Ascending aorta (tissue), 2 donors: Measurements from ENCODE around the gene TMEM132D. TPM values are rescaled to one million over a fixed set of nuclear protein-coding genes. Genes with fewer than 3 reads are reported as not detected.

Source experiments
- DNase-seq, 2 donors: peaks; one replicate each; pipeline ENCODE4 v3.0.0-alpha.2; 2019; ENCODE audit warnings: low spot score in 2 of 2
- H3K27ac ChIP-seq, 2 donors: fragments of 200-600 bp; sonication (generic); one replicate each; pipeline ENCODE4 v1.5.1; 2016 to 2017; ENCODE audit warnings: mild to moderate bottlenecking in 1 of 2
- H3K27me3 ChIP-seq: fragments of 200-600 bp; sonication (generic); one replicate; pipeline ENCODE4 v1.5.1; 2017
- H3K36me3 ChIP-seq, 2 donors: fragments of 200-600 bp; sonication (generic); one replicate each; pipeline ENCODE4 v1.5.1; 2016
- H3K4me1 ChIP-seq, 2 donors: fragments of 200-600 bp; sonication (generic); one replicate each; pipeline ENCODE4 v1.5.1; 2016 to 2017; ENCODE audit warnings: mild to moderate bottlenecking in 1 of 2
- H3K4me3 ChIP-seq, 2 donors: fragments of 200-600 bp; sonication (generic); one replicate each; pipeline ENCODE4 v1.5.1; 2016 to 2017; ENCODE audit warnings: mild to moderate bottlenecking in 1 of 2
- H3K9me3 ChIP-seq, 2 donors: fragments of 200-600 bp; sonication (generic); one replicate each; pipeline ENCODE4 v1.5.1; 2016
- CTCF ChIP-seq, 3 experiments: fragments of 200-600 bp in 2 of 3; fragments of 450-650 bp in 1 of 3; sonication (generic) in 2 of 3; IDR thresholded peaks; one replicate each; pipeline ENCODE4 v1.5.1; 2016 to 2019; ENCODE audit warnings: antibody characterized with exemption in 3 of 3, mild to moderate bottlenecking in 1 of 3, moderate library complexity in 1 of 3
- intact Hi-C: fragments of 100-400 bp; cut with DNase I; formaldehyde crosslinking; loops from one replicate; pipeline ENCODE4 v1.15.1; 2023
- total RNA-seq: library from RNA; depleted of rRNA; stranded (reverse); fragments of >200 nt; gene quantifications from one replicate; pipeline ENCODE4 v1.1.0, GENCODE V29; 2016

TMEM132D gene
- total RNA-seq, 1 donor from 2014 or later, result not detected

GRCh38 chr12:129036135-129036534, 867.7 kb downstream of the TMEM132D start:
- DNase-seq, result no peak
- intact Hi-C loops, result no loop called here
- Histone ChIP-seq H3K4me1 (no peaks in the 10 kb centered on the region), H3K36me3 (no peaks in the 10 kb centered on the region), H3K9me3 (no peaks in the 10 kb centered on the region), H3K4me3 (no peak overlapping the region), H3K27me3 (no peaks in the 10 kb centered on the region), H3K27ac (no peak overlapping the region)
- TF ChIP-seq CTCF (IDR thresholded peaks at IDR 0.05), result no peak

- intact Hi-C loops, result no loop called here
- no peaks in the 10 kb centered on the region for H3K4me1 ChIP-seq
- no peak for DNase-seq
- H3K27me3 ChIP-seq, result no peaks in the 10 kb centered on the region
- no peaks in the 10 kb centered on the region for H3K36me3 ChIP-seq
- H3K4me3 ChIP-seq, result no peak overlapping the region
- H3K27ac ChIP-seq, result no peak overlapping the region
- TF ChIP-seq CTCF (IDR thresholded peaks at IDR 0.05), result no peak
- H3K9me3 ChIP-seq, result no peaks in the 10 kb centered on the region
Observed at GRCh38 chr12:129034558-129035289, 869.1 kb downstream of the TMEM132D start.

- no peak overlapping the region for H3K27ac ChIP-seq
- no peaks in the 10 kb centered on the region for H3K9me3 ChIP-seq
Observed at GRCh38 chr12:129028844-129029243, 875.0 kb downstream of the TMEM132D start.

GRCh38 chr12:129025055-129025454, 878.8 kb downstream of the TMEM132D start:
- Histone ChIP-seq H3K27ac (no peak overlapping the region), H3K27me3 (no peaks in the 10 kb centered on the region), H3K9me3 (peaks cover 0 to 2% of the 10 kb centered on the region in 2 donors), H3K4me3 (no peak overlapping the region), H3K4me1 (no peaks in the 10 kb centered on the region), H3K36me3 (no peaks in the 10 kb centered on the region)
- no peak for DNase-seq
- no peak for TF ChIP-seq CTCF (IDR thresholded peaks at IDR 0.05)
- intact Hi-C loops, result no loop called here

More at GRCh38 chr12:129028844-129029243, 875.0 kb downstream of the TMEM132D start:
- no peak for DNase-seq
- no peak overlapping the region for H3K4me3 ChIP-seq
- no peaks in the 10 kb centered on the region for H3K27me3 ChIP-seq
- no peak for TF ChIP-seq CTCF (IDR thresholded peaks at IDR 0.05)
- H3K36me3 ChIP-seq, result no peaks in the 10 kb centered on the region
- intact Hi-C loops, result no loop called here
- no peaks in the 10 kb centered on the region for H3K4me1 ChIP-seq
